Panc1 (cell line): ENCODE measurements around the gene S1PR1. TPM values are rescaled to one million over a fixed set of nuclear protein-coding genes. Genes with fewer than 3 reads are reported as not detected.
"Not testable (repeated sequence)": the region's sequence is repeated elsewhere in the genome, so short reads cannot be mapped to it uniquely, and the experiment has no call there.

Experiments used
- ATAC-seq: fragments of 200-7000 bp; cut with Tn5 transposase; 2 replicates; pipeline ENCODE4 v1.9.1; 2020; ENCODE audit warnings: mild to moderate bottlenecking, moderate library complexity
- BruUV-seq: library from RNA; stranded (reverse); fragments of 400-500 nt; replicated peaks from 2 replicates; lab custom pipeline; 2021; lab: Mats Ljungman, UMichigan
- CTCF ChIA-PET: fragments of 300-600 bp; sonication (Branson Sonifier 250); formaldehyde crosslinking; loops from one replicate; lab custom pipeline; 2022; ENCODE audit warnings: antibody characterized with exemption; lab: Charles Lee
- POLR2A ChIA-PET: fragments of 300-600 bp; sonication (Branson Sonifier 250); formaldehyde crosslinking; loops from one replicate; lab custom pipeline; 2022; ENCODE audit warnings: antibody characterized with exemption; lab: Charles Lee
- DNase-seq: peaks from one replicate; pipeline ENCODE4 v3.0.0-alpha.2; 2010; ENCODE audit warnings: low read depth, low spot score
- H3K27ac ChIP-seq: 2 replicates; pipeline ENCODE4 v1.5.1; 2011; ENCODE audit warnings: mild to moderate bottlenecking, low read length, inconsistent platforms
- H3K27me3 ChIP-seq: fragments of 200-500 bp; sonication (Bioruptor generic); 2 replicates; pipeline ENCODE4 v1.6.0; 2014; ENCODE audit warnings: low read length, inconsistent platforms; ENCODE audit not compliant: control insufficient read depth, insufficient read depth
- H3K36me3 ChIP-seq: fragments of 200-500 bp; sonication (Bioruptor generic); 2 replicates; pipeline ENCODE4 v1.5.1; 2014; ENCODE audit warnings: inconsistent platforms, mild to moderate bottlenecking, low read length, moderate library complexity; ENCODE audit not compliant: control insufficient read depth, insufficient read depth
- H3K4me1 ChIP-seq: 2 replicates; pipeline ENCODE4 v1.5.1; 2011; ENCODE audit warnings: inconsistent platforms, mild to moderate bottlenecking, low read length, moderate library complexity; ENCODE audit not compliant: control insufficient read depth, insufficient read depth
- H3K4me3 ChIP-seq, 2 experiments: 2 replicates each; pipeline ENCODE4 v1.5.1; 2011 to 2012; ENCODE audit warnings: low read depth in 2 of 2, low read length in 2 of 2, mild to moderate bottlenecking in 2 of 2, inconsistent platforms in 1 of 2, moderate library complexity in 1 of 2
- H3K9me3 ChIP-seq: fragments of 200-500 bp; sonication (Bioruptor generic); 2 replicates; pipeline ENCODE4 v1.5.1; 2014; ENCODE audit warnings: low read depth, mild to moderate bottlenecking, inconsistent platforms, low read length, moderate library complexity; ENCODE audit not compliant: control insufficient read depth, insufficient read depth
- CTCF ChIP-seq: fragments of 450-650 bp; IDR thresholded peaks from 2 replicates; pipeline ENCODE4 v1.5.1; 2017; ENCODE audit warnings: mild to moderate bottlenecking
- POLR2AphosphoS5 ChIP-seq: IDR thresholded peaks from 2 replicates; pipeline ENCODE4 v1.6.1; 2012; ENCODE audit warnings: mild to moderate bottlenecking, low read depth, low read length, moderate library complexity
- REST ChIP-seq, 2 experiments: IDR thresholded peaks; 2 replicates each; pipeline ENCODE4 v1.6.1; 2011 to 2012; ENCODE audit warnings: low read depth in 2 of 2, control low read depth in 1 of 2, low read length in 1 of 2, mild to moderate bottlenecking in 1 of 2, moderate library complexity in 1 of 2; ENCODE audit not compliant: insufficient read depth in 1 of 2
- SIN3A ChIP-seq: IDR thresholded peaks from 2 replicates; pipeline ENCODE4 v1.6.1; 2012; ENCODE audit warnings: low read depth, mild to moderate bottlenecking, low read length, moderate library complexity, borderline replicate concordance; ENCODE audit not compliant: insufficient read depth
- in situ Hi-C: cut with HindIII; loops from 2 replicates; pipeline ENCODE4 v1.10.0; 2016; ENCODE audit warnings: low sequenced_read_pairs, low pct_unique_long_range_greater_than_20kb
- intact Hi-C: fragments of 100-400 bp; cut with micrococcal nuclease; formaldehyde crosslinking; loops from one replicate; pipeline ENCODE4 v1.10.0; 2022; ENCODE audit not compliant: unreplicated experiment
- total RNA-seq: library from RNA; stranded (reverse); gene quantifications from one replicate; pipeline ENCODE4 v1.2.1, GENCODE V29; 2021; ENCODE audit not compliant: unreplicated experiment

Gene S1PR1
- total RNA-seq, 1 experiment from 2014 or later: 0.41 TPM

- Histone ChIP-seq H3K4me1 (no peaks in the 10 kb centered on the region), H3K27me3 (no peaks in the 10 kb centered on the region), H3K36me3 (no peaks in the 10 kb centered on the region), H3K27ac (no peak overlapping the region), H3K9me3 (no peaks in the 10 kb centered on the region), H3K4me3 (no peak overlapping the region)
- in situ Hi-C loops: no loop called here
- DNase-seq: no peak
- CTCF ChIA-PET: no interaction called here
- TF ChIP-seq SIN3A: no peak
- no peak for TF ChIP-seq POLR2AphosphoS5
- no peak for TF ChIP-seq REST (IDR thresholded peaks at IDR 0.05; ENCODE audit: insufficient read depth in 1 of 2, low read depth in 2 of 2, low read length in 1 of 2)
- no peak for TF ChIP-seq CTCF
- BruUV-seq: no TSS peak
- intact Hi-C loops: no loop called here
- ATAC-seq: no peak
- POLR2A ChIA-PET: no interaction called here
Observed at GRCh38 chr1:101205457-101205856, 31.4 kb upstream of the S1PR1 start.

- DNase-seq, H3K27ac ChIP-seq, intact Hi-C loops, in situ Hi-C loops, H3K27me3 ChIP-seq, CTCF ChIA-PET, H3K4me1 ChIP-seq, H3K4me3 ChIP-seq, BruUV-seq, H3K36me3 ChIP-seq, POLR2A ChIA-PET, ATAC-seq, H3K9me3 ChIP-seq: not testable (repeated sequence)
Observed at GRCh38 chr1:101206139-101206538, 30.7 kb upstream of the S1PR1 start.

GRCh38 chr1:101207271-101207670 is 29.5 kb upstream of the S1PR1 start:
- intact Hi-C loops, ATAC-seq, BruUV-seq: not testable (repeated sequence)

More at GRCh38 chr1:101207271-101207670, 29.5 kb upstream of the S1PR1 start:
- DNase-seq, H3K9me3 ChIP-seq, H3K4me1 ChIP-seq, POLR2A ChIA-PET, in situ Hi-C loops, H3K27me3 ChIP-seq, H3K27ac ChIP-seq, H3K36me3 ChIP-seq, CTCF ChIA-PET, H3K4me3 ChIP-seq: not testable (repeated sequence)
